ENCODE measurements around the gene GOLGA8A. TPM values are rescaled to one million over a fixed set of nuclear protein-coding genes. Genes with fewer than 3 reads are reported as not detected.
"Not testable (repeated sequence)": the region's sequence is repeated elsewhere in the genome, so short reads cannot be mapped to it uniquely, and the experiment has no call there.

Gene GOLGA8A
- total and polyA plus RNA-seq, 5 donors from 2014 or later, result 2.8 to 234 (median 4.6) TPM

GRCh38 chr15:34434627-34435305 lies 2.8 kb downstream of the GOLGA8A start:
- ATAC-seq (ENCODE audit: low read depth in 2 of 2), result no peak
- Mint-ChIP-seq H3K4me3 (peak overlapping the region; percentile 15 to 89 (median 87)), H3K4me1 (peaks cover 0 to 38% (median 15%) of the 10 kb centered on the region in 4 donors), H3K36me3 (peaks cover 15% of the 10 kb centered on the region), H3K27ac (peak overlapping the region in 2 of 3 donors; percentile 28 to 52), H3K9me3 (no peaks in the 10 kb centered on the region), H3K27me3 (no peaks in the 10 kb centered on the region)
- Histone ChIP-seq H3K36me3 (ENCODE audit: control insufficient read depth, insufficient read depth, low read length) (peaks cover 14% of the 10 kb centered on the region), H3K4me1 (ENCODE audit: control insufficient read depth, insufficient read depth, low read length, poor library complexity, severe bottlenecking) (peaks cover 17% of the 10 kb centered on the region), H3K27me3 (ENCODE audit: control insufficient read depth, insufficient read depth, low read length) (no peaks in the 10 kb centered on the region), H3K27ac (ENCODE audit: insufficient read depth, low read length, poor library complexity, severe bottlenecking) (no peak overlapping the region), H3K4me3 (ENCODE audit: low read depth, low read length) (no peak overlapping the region), H3K9me3 (ENCODE audit: control insufficient read depth in 2 of 2, low read length in 2 of 2) (no peaks in the 10 kb centered on the region)
- DNase-seq, result no peak

GRCh38 chr15:34433956-34434626 lies 3.5 kb downstream of the GOLGA8A start:
- peaks cover 17% of the 10 kb centered on the region for H3K4me1 ChIP-seq (ENCODE audit: control insufficient read depth, insufficient read depth, low read length, poor library complexity, severe bottlenecking)
- H3K9me3 Mint-ChIP-seq; H3K27me3 ChIP-seq (ENCODE audit: control insufficient read depth, insufficient read depth, low read length); DNase-seq; H3K27ac ChIP-seq (ENCODE audit: insufficient read depth, low read length, poor library complexity, severe bottlenecking); H3K9me3 ChIP-seq (ENCODE audit: control insufficient read depth in 2 of 2, low read length in 2 of 2); ATAC-seq (ENCODE audit: low read depth in 2 of 2); H3K4me3 ChIP-seq (ENCODE audit: low read depth, low read length); H3K27me3 Mint-ChIP-seq: not testable (repeated sequence)
- Mint-ChIP-seq H3K4me1 (peaks cover 0 to 38% (median 15%) of the 10 kb centered on the region in 4 donors), H3K4me3 (peak overlapping the region; percentile 15 to 71 (median 29)), H3K27ac (peak overlapping the region in 1 of 3 donors; percentile 10), H3K36me3 (peaks cover 17% of the 10 kb centered on the region)
- peaks cover 14% of the 10 kb centered on the region for H3K36me3 ChIP-seq (ENCODE audit: control insufficient read depth, insufficient read depth, low read length)

DNA sequence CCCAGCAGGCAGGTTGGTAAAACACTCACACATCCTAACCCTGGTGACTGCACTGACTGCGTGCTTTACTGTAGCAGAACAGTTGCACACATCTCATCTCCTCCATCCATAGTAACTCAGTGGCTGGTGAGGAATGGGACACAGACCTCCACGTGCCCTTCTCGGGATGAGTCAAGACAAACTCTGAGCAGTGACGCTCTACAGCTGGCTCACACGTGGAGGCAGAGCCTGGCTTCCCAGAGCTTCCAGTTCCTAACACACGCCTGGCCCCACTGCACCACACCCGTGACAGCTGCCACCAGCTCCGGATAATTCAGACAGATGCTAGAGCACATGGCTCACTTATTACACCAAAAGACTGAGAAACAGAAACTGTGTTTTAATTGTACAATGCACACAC lies 7.0 kb downstream of the GOLGA8A start:
- H3K9me3 Mint-ChIP-seq; H3K4me3 ChIP-seq (ENCODE audit: low read depth, low read length); H3K4me1 ChIP-seq (ENCODE audit: control insufficient read depth, insufficient read depth, low read length, poor library complexity, severe bottlenecking); H3K9me3 ChIP-seq (ENCODE audit: control insufficient read depth in 2 of 2, low read length in 2 of 2); H3K4me3 Mint-ChIP-seq; H3K27ac ChIP-seq (ENCODE audit: insufficient read depth, low read length, poor library complexity, severe bottlenecking); H3K27me3 ChIP-seq (ENCODE audit: control insufficient read depth, insufficient read depth, low read length); H3K27me3 Mint-ChIP-seq; ATAC-seq (ENCODE audit: low read depth in 2 of 2); DNase-seq: not testable (repeated sequence)
- Mint-ChIP-seq H3K36me3 (peaks cover 25% of the 10 kb centered on the region), H3K27ac (peak overlapping the region in 1 of 3 donors; percentile 29), H3K4me1 (peaks cover 0 to 27% (median 12%) of the 10 kb centered on the region in 4 donors)
- H3K36me3 ChIP-seq (ENCODE audit: control insufficient read depth, insufficient read depth, low read length), result peaks cover 14% of the 10 kb centered on the region

GRCh38 chr15:34423425-34424090 lies 14.1 kb downstream of the GOLGA8A start:
- H3K9me3 Mint-ChIP-seq; H3K27ac Mint-ChIP-seq; H3K4me3 Mint-ChIP-seq; ATAC-seq (ENCODE audit: low read depth in 2 of 2); H3K36me3 ChIP-seq (ENCODE audit: control insufficient read depth, insufficient read depth, low read length); H3K4me1 ChIP-seq (ENCODE audit: control insufficient read depth, insufficient read depth, low read length, poor library complexity, severe bottlenecking); DNase-seq; H3K9me3 ChIP-seq (ENCODE audit: control insufficient read depth in 2 of 2, low read length in 2 of 2); H3K27ac ChIP-seq (ENCODE audit: insufficient read depth, low read length, poor library complexity, severe bottlenecking); H3K4me3 ChIP-seq (ENCODE audit: low read depth, low read length); H3K27me3 ChIP-seq (ENCODE audit: control insufficient read depth, insufficient read depth, low read length); H3K27me3 Mint-ChIP-seq; H3K4me1 Mint-ChIP-seq: not testable (repeated sequence)
- peaks cover 11% of the 10 kb centered on the region for H3K36me3 Mint-ChIP-seq

- H3K4me1 ChIP-seq (ENCODE audit: control insufficient read depth, insufficient read depth, low read length, poor library complexity, severe bottlenecking); H3K4me3 ChIP-seq (ENCODE audit: low read depth, low read length); H3K9me3 ChIP-seq (ENCODE audit: control insufficient read depth in 2 of 2, low read length in 2 of 2); H3K27ac Mint-ChIP-seq; H3K4me1 Mint-ChIP-seq; H3K4me3 Mint-ChIP-seq; H3K27me3 ChIP-seq (ENCODE audit: control insufficient read depth, insufficient read depth, low read length); H3K9me3 Mint-ChIP-seq; DNase-seq; ATAC-seq (ENCODE audit: low read depth in 2 of 2); H3K27ac ChIP-seq (ENCODE audit: insufficient read depth, low read length, poor library complexity, severe bottlenecking); H3K27me3 Mint-ChIP-seq; H3K36me3 ChIP-seq (ENCODE audit: control insufficient read depth, insufficient read depth, low read length): not testable (repeated sequence)
- peaks cover 12% of the 10 kb centered on the region for H3K36me3 Mint-ChIP-seq
Measured at GRCh38 chr15:34420953-34421352, 16.7 kb downstream of the GOLGA8A start.

DNA sequence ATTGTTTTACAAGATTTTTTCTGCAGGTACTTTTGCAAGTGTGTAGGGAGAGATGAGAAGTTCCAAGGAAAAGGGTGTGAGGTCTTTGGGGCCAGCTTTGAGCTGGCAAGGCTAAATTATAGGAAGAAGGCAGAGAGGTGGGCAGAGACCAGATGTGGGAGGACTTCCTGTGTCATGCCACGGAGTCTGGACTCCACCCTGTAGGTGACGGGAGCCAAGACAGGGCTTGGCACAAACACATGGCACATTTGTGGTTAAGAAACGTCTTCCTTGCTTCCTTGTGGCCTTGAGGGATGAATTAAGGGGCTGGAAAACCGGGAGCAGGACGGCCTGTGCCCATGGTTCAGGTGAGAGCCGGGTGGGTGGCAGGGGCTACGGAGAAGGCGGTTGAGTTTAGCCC lies 19.2 kb downstream of the GOLGA8A start:
- H3K4me1 Mint-ChIP-seq, result not testable (repeated sequence)
- peak overlapping the region in 1 of 3 donors; percentile 48 for H3K27ac Mint-ChIP-seq
- DNase-seq, result peak in 1 of 3 donors; percentile 32

DNA sequence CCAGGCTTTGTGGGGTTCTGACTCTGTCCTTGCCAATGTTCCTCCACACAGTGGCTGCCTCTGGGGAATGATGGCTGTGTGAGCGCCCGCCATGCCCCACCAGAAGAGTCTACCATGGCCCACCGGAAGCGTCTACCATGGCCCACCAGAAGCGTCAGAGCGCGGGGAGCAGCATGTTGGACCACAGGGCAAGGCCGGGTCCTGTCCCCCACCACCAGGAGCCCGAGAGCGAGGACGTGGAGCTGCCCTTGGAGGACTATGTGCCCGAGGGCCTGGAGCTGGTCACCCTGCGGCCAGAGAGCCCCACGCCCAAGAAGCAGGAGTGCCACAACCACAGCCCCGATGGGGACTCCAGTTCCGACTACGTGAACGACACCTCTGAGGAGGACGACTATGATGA lies 28.1 kb downstream of the GOLGA8A start:
- not testable (repeated sequence) for DNase-seq; H3K9me3 ChIP-seq (ENCODE audit: control insufficient read depth in 2 of 2, low read length in 2 of 2); ATAC-seq (ENCODE audit: low read depth in 2 of 2); H3K27me3 ChIP-seq (ENCODE audit: control insufficient read depth, insufficient read depth, low read length); H3K4me3 Mint-ChIP-seq; H3K4me1 Mint-ChIP-seq; H3K27ac ChIP-seq (ENCODE audit: insufficient read depth, low read length, poor library complexity, severe bottlenecking); H3K27ac Mint-ChIP-seq; H3K27me3 Mint-ChIP-seq; H3K36me3 Mint-ChIP-seq; H3K9me3 Mint-ChIP-seq; H3K4me3 ChIP-seq (ENCODE audit: low read depth, low read length); H3K4me1 ChIP-seq (ENCODE audit: control insufficient read depth, insufficient read depth, low read length, poor library complexity, severe bottlenecking); H3K36me3 ChIP-seq (ENCODE audit: control insufficient read depth, insufficient read depth, low read length)

More for the DNA sequence above, 19.2 kb downstream of the GOLGA8A start:
- not testable (repeated sequence) for H3K27ac ChIP-seq (ENCODE audit: insufficient read depth, low read length, poor library complexity, severe bottlenecking); H3K27me3 ChIP-seq (ENCODE audit: control insufficient read depth, insufficient read depth, low read length); H3K9me3 Mint-ChIP-seq; H3K9me3 ChIP-seq (ENCODE audit: control insufficient read depth in 2 of 2, low read length in 2 of 2); H3K36me3 Mint-ChIP-seq; H3K4me1 ChIP-seq (ENCODE audit: control insufficient read depth, insufficient read depth, low read length, poor library complexity, severe bottlenecking); ATAC-seq (ENCODE audit: low read depth in 2 of 2); H3K4me3 ChIP-seq (ENCODE audit: low read depth, low read length); H3K27me3 Mint-ChIP-seq; H3K36me3 ChIP-seq (ENCODE audit: control insufficient read depth, insufficient read depth, low read length)
- peak overlapping the region in 1 of 4 donors; percentile 18 for H3K4me3 Mint-ChIP-seq
